HUDEP-2 (cell line): Measurements from ENCODE around the gene PCYT2.

Experiments
- DNase-seq, 76 experiments: peaks; one replicate each; lab custom pipeline; 2025; ENCODE audit not compliant: unreplicated experiment in 76 of 76; lab: John Stamatoyannopoulos, UW

Gene PCYT2

GRCh38 chr17:81859906-81860755, 51.1 kb downstream of the PCYT2 start, which contains the start of gene P4HB:
P4HB (minus strand) TSS chr17:81860535; CDS start chr17:81860471, 64 bp downstream.
- peak in 3 of 76 experiments; percentile 86 to 95 (median 89) for DNase-seq

- DNase-seq, result peak in 22 of 76 experiments; percentile 15 to 48 (median 32)
Measured at GRCh38 chr17:81858967-81859905, 52.0 kb downstream of the PCYT2 start.

- no peak for DNase-seq
Measured at GRCh38 chr17:81858170-81858966, 52.8 kb downstream of the PCYT2 start.

GRCh38 chr17:81854974-81855774, 56.0 kb downstream of the PCYT2 start:
- no peak for DNase-seq

- no peak for DNase-seq
Measured at GRCh38 chr17:81852237-81852636, 59.0 kb downstream of the PCYT2 start.

GRCh38 chr17:81851423-81851822, 59.8 kb downstream of the PCYT2 start:
- DNase-seq, result no peak
